ENCODE results near the gene CHRNA3.

- no peak for TF ChIP-seq CTCF (IDR thresholded peaks at IDR 0.05; ENCODE audit: borderline replicate concordance, extremely low read depth, low read length, poor library complexity, severe bottlenecking)
- TF ChIP-seq EZH2 (IDR thresholded peaks at IDR 0.05; ENCODE audit: borderline replicate concordance, low read depth, low read length, severe bottlenecking): no peak
Observed at GRCh38 chr15:78604420-78604819, 16.4 kb downstream of the CHRNA3 start.

Measured in DND-41 (cell line).